ENCODE measurements around the gene GAD2. TPM values are rescaled to one million over a fixed set of nuclear protein-coding genes. Genes with fewer than 3 reads are reported as not detected.
"Not testable (repeated sequence)": the region's sequence is repeated elsewhere in the genome, so short reads cannot be mapped to it uniquely, and the experiment has no call there.

Gene GAD2
- total RNA-seq, 1 donor, result not detected

GRCh38 chr10:26311383-26311940, 94.9 kb downstream of the GAD2 start:
- no peak for DNase-seq (ENCODE audit: low read depth in 2 of 3, low spot score in 2 of 3)

- no peak for DNase-seq (ENCODE audit: low read depth in 2 of 3, low spot score in 2 of 3)
These were observed 97.9 kb downstream of the GAD2 start for GRCh38 chr10:26314265-26315013.

- no peak for DNase-seq (ENCODE audit: low read depth in 2 of 3, low spot score in 2 of 3)
These were observed 102.1 kb downstream of the GAD2 start for GRCh38 chr10:26318672-26319071.

GRCh38 chr10:26323219-26323618, 106.6 kb downstream of the GAD2 start:
- DNase-seq (ENCODE audit: low read depth in 2 of 3, low spot score in 2 of 3), result no peak

- no peak for DNase-seq (ENCODE audit: low read depth in 2 of 3, low spot score in 2 of 3)
These were observed 110.3 kb downstream of the GAD2 start for GRCh38 chr10:26326851-26327250.

- DNase-seq (ENCODE audit: low read depth in 2 of 3, low spot score in 2 of 3), result no peak
These were observed 111.2 kb downstream of the GAD2 start for GRCh38 chr10:26327811-26328210.

GRCh38 chr10:26331371-26331770, 114.8 kb downstream of the GAD2 start:
- no peak for DNase-seq (ENCODE audit: low read depth in 2 of 3, low spot score in 2 of 3)

GRCh38 chr10:26334232-26334931, 117.8 kb downstream of the GAD2 start:
- peak in 1 of 3 donors; percentile 24 for DNase-seq (ENCODE audit: low read depth in 2 of 3, low spot score in 2 of 3)

GRCh38 chr10:26334932-26335573, 118.5 kb downstream of the GAD2 start:
- DNase-seq (ENCODE audit: low read depth in 2 of 3, low spot score in 2 of 3), result peak; percentile 55 to 81 (median 67)

GRCh38 chr10:26335574-26336093, 119.1 kb downstream of the GAD2 start:
- peak in 2 of 3 donors; percentile 1 to 27 for DNase-seq (ENCODE audit: low read depth in 2 of 3, low spot score in 2 of 3)

- peak in 1 of 3 donors; percentile 12 for DNase-seq (ENCODE audit: low read depth in 2 of 3, low spot score in 2 of 3)
These were observed 120.4 kb downstream of the GAD2 start for GRCh38 chr10:26336979-26337378.

- DNase-seq (ENCODE audit: low read depth in 2 of 3, low spot score in 2 of 3), result no peak
These were observed 125.1 kb downstream of the GAD2 start for GRCh38 chr10:26341701-26342100.

GRCh38 chr10:26348821-26349417, 132.3 kb downstream of the GAD2 start:
- not testable (repeated sequence) for DNase-seq (ENCODE audit: low read depth in 2 of 3, low spot score in 2 of 3)

Other genes with a start within 250 kb of the GAD2 start
- gene APBB1IP, start 221.6 kb downstream of the GAD2 start, total RNA-seq, result 30.7 TPM

All from hematopoietic multipotent progenitor cell (in vitro differentiated cells).